ENCODE data around the gene USP17L17.
"Not testable (repeated sequence)": the region's sequence is repeated elsewhere in the genome, so short reads cannot be mapped to it uniquely, and the experiment has no call there.

DNA sequence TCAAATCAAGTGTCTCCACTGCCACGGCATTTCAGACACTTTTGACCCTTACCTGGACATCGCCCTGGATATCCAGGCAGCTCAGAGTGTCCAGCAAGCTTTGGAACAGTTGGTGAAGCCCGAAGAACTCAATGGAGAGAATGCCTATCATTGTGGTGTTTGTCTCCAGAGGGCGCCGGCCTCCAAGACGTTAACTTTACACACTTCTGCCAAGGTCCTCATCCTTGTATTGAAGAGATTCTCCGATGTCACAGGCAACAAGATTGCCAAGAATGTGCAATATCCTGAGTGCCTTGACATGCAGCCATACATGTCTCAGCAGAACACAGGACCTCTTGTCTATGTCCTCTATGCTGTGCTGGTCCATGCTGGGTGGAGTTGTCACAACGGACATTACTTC is 13.4 kb upstream of the USP17L17 start:
- TF ChIP-seq, protein P1, sequence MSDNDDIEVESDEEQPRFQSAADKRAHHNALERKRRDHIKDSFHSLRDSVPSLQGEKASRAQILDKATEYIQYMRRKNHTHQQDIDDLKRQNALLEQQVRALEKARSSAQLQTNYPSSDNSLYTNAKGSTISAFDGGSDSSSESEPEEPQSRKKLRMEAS (IDR thresholded peaks at IDR 0.05) = not testable (repeated sequence)
- TF ChIP-seq, protein P2, sequence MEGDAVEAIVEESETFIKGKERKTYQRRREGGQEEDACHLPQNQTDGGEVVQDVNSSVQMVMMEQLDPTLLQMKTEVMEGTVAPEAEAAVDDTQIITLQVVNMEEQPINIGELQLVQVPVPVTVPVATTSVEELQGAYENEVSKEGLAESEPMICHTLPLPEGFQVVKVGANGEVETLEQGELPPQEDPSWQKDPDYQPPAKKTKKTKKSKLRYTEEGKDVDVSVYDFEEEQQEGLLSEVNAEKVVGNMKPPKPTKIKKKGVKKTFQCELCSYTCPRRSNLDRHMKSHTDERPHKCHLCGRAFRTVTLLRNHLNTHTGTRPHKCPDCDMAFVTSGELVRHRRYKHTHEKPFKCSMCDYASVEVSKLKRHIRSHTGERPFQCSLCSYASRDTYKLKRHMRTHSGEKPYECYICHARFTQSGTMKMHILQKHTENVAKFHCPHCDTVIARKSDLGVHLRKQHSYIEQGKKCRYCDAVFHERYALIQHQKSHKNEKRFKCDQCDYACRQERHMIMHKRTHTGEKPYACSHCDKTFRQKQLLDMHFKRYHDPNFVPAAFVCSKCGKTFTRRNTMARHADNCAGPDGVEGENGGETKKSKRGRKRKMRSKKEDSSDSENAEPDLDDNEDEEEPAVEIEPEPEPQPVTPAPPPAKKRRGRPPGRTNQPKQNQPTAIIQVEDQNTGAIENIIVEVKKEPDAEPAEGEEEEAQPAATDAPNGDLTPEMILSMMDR (IDR thresholded peaks at IDR 0.05 in 2 of 3, conservative IDR thresholded peaks at IDR 0.05 in 1 of 3; ENCODE audit: borderline replicate concordance in 1 of 3, insufficient read depth in 1 of 3, low read depth in 2 of 3, low read length in 2 of 3) = not testable (repeated sequence)
- not testable (repeated sequence) for TF ChIP-seq RAD21 (IDR thresholded peaks at IDR 0.05; ENCODE audit: low read depth); TCF7L2 (IDR thresholded peaks at IDR 0.05; ENCODE audit: borderline replicate concordance, extremely low read depth, insufficient read depth, insufficient read length); SP1 (IDR thresholded peaks at IDR 0.05; ENCODE audit: low read depth); EGR1 (IDR thresholded peaks at IDR 0.05; ENCODE audit: low read depth); POLR2A (IDR thresholded peaks at IDR 0.05; ENCODE audit: borderline replicate concordance, extremely low read depth, insufficient read depth, insufficient read length); ZNF274 (IDR thresholded peaks at IDR 0.05; ENCODE audit: low read depth, low read length); ZFX (IDR thresholded peaks at IDR 0.05); FOSL1 (IDR thresholded peaks at IDR 0.05; ENCODE audit: low read depth)
- TF ChIP-seq, protein P3, sequence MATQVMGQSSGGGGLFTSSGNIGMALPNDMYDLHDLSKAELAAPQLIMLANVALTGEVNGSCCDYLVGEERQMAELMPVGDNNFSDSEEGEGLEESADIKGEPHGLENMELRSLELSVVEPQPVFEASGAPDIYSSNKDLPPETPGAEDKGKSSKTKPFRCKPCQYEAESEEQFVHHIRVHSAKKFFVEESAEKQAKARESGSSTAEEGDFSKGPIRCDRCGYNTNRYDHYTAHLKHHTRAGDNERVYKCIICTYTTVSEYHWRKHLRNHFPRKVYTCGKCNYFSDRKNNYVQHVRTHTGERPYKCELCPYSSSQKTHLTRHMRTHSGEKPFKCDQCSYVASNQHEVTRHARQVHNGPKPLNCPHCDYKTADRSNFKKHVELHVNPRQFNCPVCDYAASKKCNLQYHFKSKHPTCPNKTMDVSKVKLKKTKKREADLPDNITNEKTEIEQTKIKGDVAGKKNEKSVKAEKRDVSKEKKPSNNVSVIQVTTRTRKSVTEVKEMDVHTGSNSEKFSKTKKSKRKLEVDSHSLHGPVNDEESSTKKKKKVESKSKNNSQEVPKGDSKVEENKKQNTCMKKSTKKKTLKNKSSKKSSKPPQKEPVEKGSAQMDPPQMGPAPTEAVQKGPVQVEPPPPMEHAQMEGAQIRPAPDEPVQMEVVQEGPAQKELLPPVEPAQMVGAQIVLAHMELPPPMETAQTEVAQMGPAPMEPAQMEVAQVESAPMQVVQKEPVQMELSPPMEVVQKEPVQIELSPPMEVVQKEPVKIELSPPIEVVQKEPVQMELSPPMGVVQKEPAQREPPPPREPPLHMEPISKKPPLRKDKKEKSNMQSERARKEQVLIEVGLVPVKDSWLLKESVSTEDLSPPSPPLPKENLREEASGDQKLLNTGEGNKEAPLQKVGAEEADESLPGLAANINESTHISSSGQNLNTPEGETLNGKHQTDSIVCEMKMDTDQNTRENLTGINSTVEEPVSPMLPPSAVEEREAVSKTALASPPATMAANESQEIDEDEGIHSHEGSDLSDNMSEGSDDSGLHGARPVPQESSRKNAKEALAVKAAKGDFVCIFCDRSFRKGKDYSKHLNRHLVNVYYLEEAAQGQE (IDR thresholded peaks at IDR 0.05; ENCODE audit: low read depth) = not testable (repeated sequence)

Data from HCT116 (cell line).